Activated B cell treated with CpG ODN at 0.5 μM for 24 hours (primary cell): Measurements from ENCODE around the gene SOAT1. TPM values are rescaled to one million over a fixed set of nuclear protein-coding genes. Genes with fewer than 3 reads are reported as not detected.

Experiments used
- ATAC-seq: fragments of 200-7000 bp; cut with Tn5 transposase; one replicate; pipeline ENCODE4 v1.10.0; 2021; ENCODE audit warnings: low read depth, mild to moderate bottlenecking, moderate library complexity
- CTCF ChIA-PET: fragments of 350-600 bp; sonication (Branson Sonifier 250); formaldehyde crosslinking; loops from one replicate; lab custom pipeline; 2021; ENCODE audit warnings: antibody characterized with exemption; lab: Charles Lee
- POLR2A ChIA-PET: fragments of 350-600 bp; sonication (Branson Sonifier 250); formaldehyde crosslinking; loops from one replicate; lab custom pipeline; 2021; ENCODE audit warnings: antibody characterized with exemption; lab: Charles Lee
- DNase-seq: peaks from one replicate; pipeline ENCODE4 v3.0.0; 2022
- H3K27ac Mint-ChIP-seq: one replicate; pipeline ENCODE4 v1.8.0; 2020; ENCODE audit warnings: mixed read lengths
- H3K27me3 Mint-ChIP-seq: one replicate; pipeline ENCODE4 v1.8.0; 2021; ENCODE audit warnings: mixed read lengths
- H3K36me3 Mint-ChIP-seq: one replicate; pipeline ENCODE4 v1.8.0; 2021; ENCODE audit warnings: low read depth, mixed read lengths
- H3K4me1 Mint-ChIP-seq: one replicate; pipeline ENCODE4 v1.8.0; 2021; ENCODE audit warnings: mixed read lengths
- H3K4me3 Mint-ChIP-seq: one replicate; pipeline ENCODE4 v1.8.0; 2020; ENCODE audit warnings: mild to moderate bottlenecking, mixed read lengths
- H3K9me3 Mint-ChIP-seq: one replicate; pipeline ENCODE4 v1.8.0; 2020; ENCODE audit warnings: mixed read lengths
- intact Hi-C: fragments of 100-400 bp; cut with micrococcal nuclease; formaldehyde crosslinking; loops from one replicate; pipeline ENCODE4 v1.15.1; 2024
- total RNA-seq: library from RNA; stranded (reverse); gene quantifications from 2 replicates; pipeline ENCODE4 v1.2.3, GENCODE V29; 2022
- TF ChIP-seq, protein P1 (sequence below): fragments of 200-600 bp; IDR thresholded peaks from one replicate; pipeline ENCODE4 v1.8.0; 2022; ENCODE audit warnings: antibody characterized with exemption, mild to moderate bottlenecking

The SOAT1 gene
- total RNA-seq, 1 donor from 2014 or later, result 17.3 TPM

DNA sequence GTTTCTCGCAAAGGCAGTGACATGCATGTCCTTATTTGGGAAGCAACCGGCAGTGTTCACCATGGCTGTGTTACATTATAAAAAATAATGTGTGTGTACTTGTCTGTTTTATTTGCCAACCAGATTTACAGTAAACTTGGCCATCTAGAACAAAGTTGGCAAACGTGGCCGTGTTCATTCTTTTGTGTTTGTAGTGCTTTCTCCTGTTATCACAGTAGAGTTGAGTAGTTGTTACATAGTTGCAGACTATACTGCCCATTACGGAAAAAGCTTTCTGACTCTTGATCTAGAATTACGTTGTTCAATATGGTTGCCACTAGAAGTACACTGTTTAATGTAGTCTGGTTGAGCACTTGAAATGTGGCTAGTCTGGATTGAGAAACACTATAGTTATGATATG is 19.4 kb downstream of the SOAT1 start:
- H3K4me3 Mint-ChIP-seq, result no peak overlapping the region
- ChIA-PET CTCF (no interaction called here), POLR2A (no interaction called here)
- intact Hi-C loops, result no loop called here
- no peaks in the 10 kb centered on the region for H3K4me1 Mint-ChIP-seq
- TF ChIP-seq, protein P1, sequence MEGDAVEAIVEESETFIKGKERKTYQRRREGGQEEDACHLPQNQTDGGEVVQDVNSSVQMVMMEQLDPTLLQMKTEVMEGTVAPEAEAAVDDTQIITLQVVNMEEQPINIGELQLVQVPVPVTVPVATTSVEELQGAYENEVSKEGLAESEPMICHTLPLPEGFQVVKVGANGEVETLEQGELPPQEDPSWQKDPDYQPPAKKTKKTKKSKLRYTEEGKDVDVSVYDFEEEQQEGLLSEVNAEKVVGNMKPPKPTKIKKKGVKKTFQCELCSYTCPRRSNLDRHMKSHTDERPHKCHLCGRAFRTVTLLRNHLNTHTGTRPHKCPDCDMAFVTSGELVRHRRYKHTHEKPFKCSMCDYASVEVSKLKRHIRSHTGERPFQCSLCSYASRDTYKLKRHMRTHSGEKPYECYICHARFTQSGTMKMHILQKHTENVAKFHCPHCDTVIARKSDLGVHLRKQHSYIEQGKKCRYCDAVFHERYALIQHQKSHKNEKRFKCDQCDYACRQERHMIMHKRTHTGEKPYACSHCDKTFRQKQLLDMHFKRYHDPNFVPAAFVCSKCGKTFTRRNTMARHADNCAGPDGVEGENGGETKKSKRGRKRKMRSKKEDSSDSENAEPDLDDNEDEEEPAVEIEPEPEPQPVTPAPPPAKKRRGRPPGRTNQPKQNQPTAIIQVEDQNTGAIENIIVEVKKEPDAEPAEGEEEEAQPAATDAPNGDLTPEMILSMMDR, result no peak
- no peak for DNase-seq
- H3K9me3 Mint-ChIP-seq, result no peaks in the 10 kb centered on the region
- ATAC-seq, result no peak
- peaks cover 41% of the 10 kb centered on the region for H3K36me3 Mint-ChIP-seq
- no peaks in the 10 kb centered on the region for H3K27me3 Mint-ChIP-seq
- no peak overlapping the region for H3K27ac Mint-ChIP-seq

DNA sequence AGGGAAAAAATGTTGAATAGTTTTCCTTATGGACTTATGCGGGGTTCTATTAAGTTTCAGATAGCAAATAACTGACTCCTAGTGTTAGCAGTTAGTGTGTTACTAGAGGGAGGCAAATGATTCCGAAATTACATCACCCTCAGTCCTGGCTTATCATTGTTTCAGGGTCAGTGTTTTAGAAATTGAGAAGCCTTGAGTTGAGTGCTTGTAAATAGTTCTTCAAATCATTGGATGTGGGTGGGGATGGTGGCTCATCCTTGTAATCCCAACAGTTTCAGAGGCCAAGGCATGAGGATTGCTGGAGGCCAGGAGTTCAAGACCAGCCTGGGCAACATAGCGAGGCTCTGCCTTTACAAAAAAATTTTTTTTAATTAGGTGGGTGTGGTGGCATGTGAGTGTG is 21.3 kb downstream of the SOAT1 start:
- Mint-ChIP-seq H3K9me3 (no peaks in the 10 kb centered on the region), H3K27ac (no peak overlapping the region), H3K4me3 (no peak overlapping the region), H3K4me1 (peaks cover 9% of the 10 kb centered on the region), H3K36me3 (peaks cover 42% of the 10 kb centered on the region), H3K27me3 (no peaks in the 10 kb centered on the region)
- POLR2A ChIA-PET, result no interaction called here
- ATAC-seq (no peak), DNase-seq (no peak)
- CTCF ChIA-PET, result no interaction called here
- intact Hi-C loops, result loop anchor here (2.0 kb wide), 1 partner anchor 16 kb away; no protein-coding TSS in a partner anchor
- TF ChIP-seq, protein P1, result no peak

DNA sequence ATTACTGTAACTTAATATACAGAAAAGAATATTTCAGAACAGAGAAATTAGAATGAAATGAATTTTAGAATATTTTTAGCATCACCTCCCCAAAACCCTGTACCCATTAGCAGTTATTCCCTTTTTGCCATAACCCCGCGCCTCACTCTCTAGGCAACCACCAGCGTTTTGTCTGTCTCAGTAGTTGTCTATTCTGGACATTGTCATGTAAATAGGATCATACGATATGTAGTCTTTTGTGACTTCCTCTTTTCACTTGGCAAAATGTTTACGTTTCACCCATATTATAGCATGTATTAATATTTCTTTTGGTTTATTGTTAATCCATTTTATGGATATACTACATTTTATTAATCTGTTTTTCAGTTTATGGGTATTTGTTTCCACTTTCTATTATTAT is 24.9 kb downstream of the SOAT1 start:
- Mint-ChIP-seq H3K4me3 (no peak overlapping the region), H3K9me3 (no peaks in the 10 kb centered on the region), H3K36me3 (peaks cover 40% of the 10 kb centered on the region), H3K4me1 (peaks cover 10% of the 10 kb centered on the region), H3K27me3 (no peaks in the 10 kb centered on the region), H3K27ac (peak overlapping the region; percentile 50)
- ChIA-PET CTCF (no interaction called here), POLR2A (no interaction called here)
- DNase-seq (no peak), ATAC-seq (no peak)
- intact Hi-C loops, result no loop called here
- TF ChIP-seq, protein P1, result no peak

DNA sequence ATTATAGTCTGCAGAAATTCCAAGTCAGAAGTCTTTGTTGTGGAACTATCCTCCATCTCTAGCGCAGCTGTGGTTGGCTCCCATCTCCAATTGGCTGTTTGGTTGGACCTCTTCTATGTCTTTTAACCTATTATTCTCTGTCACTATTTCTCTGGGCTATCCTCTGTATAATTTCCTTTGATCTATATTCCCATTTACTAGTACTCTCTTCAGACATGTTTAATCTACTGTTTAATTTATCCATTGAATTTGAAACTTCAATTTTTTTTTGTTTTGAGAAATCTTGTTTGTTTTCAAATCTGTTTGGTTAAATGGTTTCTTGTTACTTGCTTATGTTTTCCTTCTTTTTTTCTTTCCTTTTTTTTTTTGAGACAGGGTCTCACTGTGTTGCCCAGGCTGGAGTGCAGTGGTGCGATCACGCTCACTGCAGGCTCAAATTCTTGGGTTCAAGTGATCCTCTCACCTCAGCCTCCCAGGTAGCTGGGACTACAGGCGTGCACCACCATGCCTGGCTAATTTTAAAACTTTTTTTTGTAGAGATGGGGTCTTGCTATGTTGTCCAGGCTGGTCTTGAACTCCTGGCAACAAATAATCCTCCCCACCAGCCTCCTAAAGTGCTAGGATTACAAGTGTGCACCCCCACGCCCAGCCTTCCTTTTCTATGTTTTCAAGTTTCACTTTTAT is 28.1 kb downstream of the SOAT1 start:
- POLR2A ChIA-PET, result no interaction called here
- Mint-ChIP-seq H3K27me3 (no peaks in the 10 kb centered on the region), H3K4me1 (peaks cover 10% of the 10 kb centered on the region), H3K9me3 (no peaks in the 10 kb centered on the region), H3K4me3 (no peak overlapping the region), H3K36me3 (peaks cover 54% of the 10 kb centered on the region), H3K27ac (no peak overlapping the region)
- TF ChIP-seq, protein P1, result no peak
- intact Hi-C loops, result no loop called here
- ATAC-seq (no peak), DNase-seq (no peak)
- CTCF ChIA-PET, result no interaction called here

DNA sequence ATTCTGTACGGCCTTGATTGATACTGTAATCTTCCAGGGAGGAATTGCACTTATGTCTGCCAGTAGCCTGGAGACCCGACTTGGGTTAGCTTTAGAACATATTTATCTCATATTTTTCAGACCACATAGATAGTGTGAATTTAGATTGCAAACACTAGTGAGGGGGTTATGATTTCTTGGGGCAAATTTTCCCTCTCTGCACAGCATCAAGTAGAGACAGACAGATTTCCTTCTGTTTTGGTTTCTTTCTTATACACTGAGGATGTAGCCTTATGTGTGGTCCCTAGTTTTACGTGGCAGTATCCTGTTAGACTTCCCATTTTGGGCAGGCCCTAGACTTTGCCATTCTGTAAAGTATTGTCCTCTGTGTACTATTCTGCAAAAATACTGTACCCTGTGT is 29.0 kb downstream of the SOAT1 start:
- no peaks in the 10 kb centered on the region for H3K27me3 Mint-ChIP-seq
- ChIA-PET POLR2A (no interaction called here), CTCF (no interaction called here)
- ATAC-seq (no peak), DNase-seq (no peak)
- H3K4me1 Mint-ChIP-seq, result peaks cover 10% of the 10 kb centered on the region
- no peaks in the 10 kb centered on the region for H3K9me3 Mint-ChIP-seq
- TF ChIP-seq, protein P1, result no peak
- no peak overlapping the region for H3K27ac Mint-ChIP-seq
- no peak overlapping the region for H3K4me3 Mint-ChIP-seq
- H3K36me3 Mint-ChIP-seq, result peaks cover 61% of the 10 kb centered on the region
- intact Hi-C loops, result no loop called here
